ENCODE results near the gene IL31RA.

- no peak for TF ChIP-seq EZH2 (IDR thresholded peaks at IDR 0.05)
- no peak for TF ChIP-seq POLR2AphosphoS5 (IDR thresholded peaks at IDR 0.05; ENCODE audit: borderline replicate concordance, low read depth, low read length)
- TF ChIP-seq FOXP2 (optimal IDR thresholded peaks at IDR 0.05; ENCODE audit: control extremely low read depth, extremely low read length, insufficient read depth), result no peak
These were observed 85.0 kb downstream of the IL31RA start for GRCh38 chr5:55936100-55936693.

Data from SK-N-MC (cell line).